GM23338 (cell line): ENCODE data around the gene C16orf87. TPM values are rescaled to one million over a fixed set of nuclear protein-coding genes. Genes with fewer than 3 reads are reported as not detected.

Experiments
- ATAC-seq: fragments of 200-7000 bp; cut with Tn5 transposase; 3 replicates; pipeline ENCODE4 v1.9.1; 2020
- DNase-seq: peaks from one replicate; pipeline ENCODE4 v3.0.0-alpha.2; 2015; ENCODE audit warnings: low spot score
- H2AFZ ChIP-seq: fragments of 200-600 bp; sonication (generic); 2 replicates; pipeline ENCODE4 v1.8.0; 2016; ENCODE audit warnings: antibody characterized with exemption, mild to moderate bottlenecking, moderate library complexity
- H3F3A ChIP-seq: fragments of 200-600 bp; sonication (generic); replicated peaks from 2 replicates; pipeline ENCODE4 v1.8.0; 2017; ENCODE audit warnings: antibody characterized with exemption, mixed run types, low read depth
- H3K27ac ChIP-seq: fragments of 200-600 bp; sonication (generic); 2 replicates; pipeline ENCODE4 v1.6.1; 2016; ENCODE audit warnings: low read depth
- H3K27me3 ChIP-seq: fragments of 200-600 bp; sonication (generic); 2 replicates; pipeline ENCODE4 v1.8.0; 2016; ENCODE audit warnings: mild to moderate bottlenecking, mixed run types, moderate library complexity; ENCODE audit not compliant: insufficient read depth
- H3K36me3 ChIP-seq: fragments of 200-600 bp; sonication (generic); 2 replicates; pipeline ENCODE4 v1.8.0; 2016; ENCODE audit warnings: mild to moderate bottlenecking; ENCODE audit not compliant: insufficient read depth
- H3K4me1 ChIP-seq: fragments of 200-600 bp; sonication (generic); 2 replicates; pipeline ENCODE4 v1.8.0; 2016; ENCODE audit warnings: mild to moderate bottlenecking, moderate library complexity; ENCODE audit not compliant: insufficient read depth
- H3K4me2 ChIP-seq: fragments of 200-600 bp; sonication (generic); 2 replicates; pipeline ENCODE4 v1.7.1; 2017; ENCODE audit warnings: mixed run types
- H3K4me3 ChIP-seq: fragments of 200-600 bp; sonication (generic); 2 replicates; pipeline ENCODE4 v1.6.1; 2016; ENCODE audit warnings: mixed run types
- H3K79me2 ChIP-seq: fragments of 200-600 bp; sonication (generic); replicated peaks from 2 replicates; pipeline ENCODE4 v1.8.0; 2017; ENCODE audit warnings: mild to moderate bottlenecking; ENCODE audit not compliant: insufficient read depth
- H3K9me2 ChIP-seq: fragments of 200-600 bp; sonication (generic); 2 replicates; pipeline ENCODE4 v1.8.0; 2017; ENCODE audit not compliant: insufficient read depth
- H4K20me1 ChIP-seq: fragments of 200-600 bp; sonication (generic); replicated peaks from 2 replicates; pipeline ENCODE4 v1.8.0; 2017; ENCODE audit warnings: mild to moderate bottlenecking; ENCODE audit not compliant: insufficient read depth
- H3K27ac Mint-ChIP-seq: 2 replicates; pipeline ENCODE4 v1.8.0; 2020; ENCODE audit warnings: inconsistent platforms, mild to moderate bottlenecking, moderate library complexity, mixed read lengths
- H3K27me3 Mint-ChIP-seq: 3 replicates; pipeline ENCODE4 v1.8.0; 2022; ENCODE audit warnings: low read depth, mild to moderate bottlenecking, moderate library complexity, mixed read lengths, inconsistent platforms; ENCODE audit not compliant: insufficient read depth, poor library complexity
- H3K36me3 Mint-ChIP-seq: 3 replicates; pipeline ENCODE4 v1.8.0; 2021; ENCODE audit warnings: low read depth, mild to moderate bottlenecking, inconsistent platforms, moderate library complexity, mixed read lengths
- H3K4me1 Mint-ChIP-seq: 3 replicates; pipeline ENCODE4 v1.8.0; 2020; ENCODE audit warnings: mild to moderate bottlenecking, inconsistent platforms, mixed read lengths
- H3K4me3 Mint-ChIP-seq: 3 replicates; pipeline ENCODE4 v1.8.0; 2021; ENCODE audit warnings: moderate library complexity, mild to moderate bottlenecking, inconsistent platforms, mixed read lengths
- H3K9me3 Mint-ChIP-seq: 3 replicates; pipeline ENCODE4 v1.8.0; 2020; ENCODE audit warnings: moderate library complexity, mild to moderate bottlenecking, inconsistent platforms, mixed read lengths
- CREB1 ChIP-seq: fragments of 250-450 bp; sonication (Bioruptor Pico); IDR thresholded peaks from 2 replicates; pipeline ENCODE4 v1.5.0; 2020; ENCODE audit warnings: low read depth, mild to moderate bottlenecking, moderate library complexity
- EZH2 ChIP-seq: fragments of 200-600 bp; sonication (generic); IDR thresholded peaks from one replicate; pipeline ENCODE4 v1.8.0; 2017; ENCODE audit warnings: antibody characterized with exemption, mild to moderate bottlenecking, low read depth; ENCODE audit not compliant: unreplicated experiment
- EZH2phosphoT487 ChIP-seq: fragments of 200-600 bp; sonication (generic); IDR thresholded peaks from one replicate; pipeline ENCODE4 v1.8.1; 2018; ENCODE audit warnings: antibody characterized with exemption; ENCODE audit not compliant: unreplicated experiment
- NANOG ChIP-seq: IDR thresholded peaks from 2 replicates; pipeline ENCODE4 v1.6.1; 2016; ENCODE audit warnings: antibody characterized with exemption, borderline replicate concordance
- POLR2AphosphoS5 ChIP-seq: IDR thresholded peaks from 2 replicates; pipeline ENCODE4 v1.6.1; 2016; ENCODE audit warnings: antibody characterized with exemption, low read depth
- ZNF114 ChIP-seq: fragments of 250-450 bp; sonication (Bioruptor Pico); IDR thresholded peaks from 2 replicates; pipeline ENCODE4 v1.5.0; 2020; ENCODE audit warnings: mild to moderate bottlenecking, moderate library complexity
- ZNF331 ChIP-seq: fragments of 250-450 bp; sonication (Bioruptor Pico); IDR thresholded peaks from 2 replicates; pipeline ENCODE4 v1.5.0; 2020; ENCODE audit warnings: low read depth, mild to moderate bottlenecking, moderate library complexity
- polyA plus RNA-seq: library from polyadenylated mRNA; unstranded; fragments of >200 nt; fragmentation: Nextera tagmentation; extraction: Ambion mirVana; gene quantifications from 2 replicates; pipeline ENCODE4 v1.2.1, GENCODE V29; 2016
- total RNA-seq: library from RNA; depleted of rRNA; stranded (reverse); fragments of >200 nt; shearing (Covaris generic); gene quantifications from 2 replicates; pipeline ENCODE4 v1.2.3, GENCODE V29; 2014
- TF ChIP-seq, protein P1 (sequence below): IDR thresholded peaks from 2 replicates; pipeline ENCODE4 v1.6.1; 2016; ENCODE audit warnings: antibody characterized with exemption
- TF ChIP-seq, protein P2 (sequence below), 2 experiments: fragments of 200-600 bp in 1 of 2; sonication (generic) in 1 of 2; conservative IDR thresholded peaks; 2 replicates each; pipeline versions ENCODE4 v1.5.1 to v1.6.1; 2016 to 2017; ENCODE audit warnings: antibody characterized with exemption in 2 of 2, low read depth in 2 of 2, mild to moderate bottlenecking in 2 of 2, moderate library complexity in 1 of 2
- TF ChIP-seq, protein P3 (sequence below): IDR thresholded peaks from one replicate; pipeline ENCODE4 v1.6.1; 2018; ENCODE audit warnings: antibody characterized with exemption; ENCODE audit not compliant: unreplicated experiment

The C16orf87 gene
- total and polyA plus RNA-seq, 2 experiments from 2014 or later: 23.4 to 46.0 TPM

DNA sequence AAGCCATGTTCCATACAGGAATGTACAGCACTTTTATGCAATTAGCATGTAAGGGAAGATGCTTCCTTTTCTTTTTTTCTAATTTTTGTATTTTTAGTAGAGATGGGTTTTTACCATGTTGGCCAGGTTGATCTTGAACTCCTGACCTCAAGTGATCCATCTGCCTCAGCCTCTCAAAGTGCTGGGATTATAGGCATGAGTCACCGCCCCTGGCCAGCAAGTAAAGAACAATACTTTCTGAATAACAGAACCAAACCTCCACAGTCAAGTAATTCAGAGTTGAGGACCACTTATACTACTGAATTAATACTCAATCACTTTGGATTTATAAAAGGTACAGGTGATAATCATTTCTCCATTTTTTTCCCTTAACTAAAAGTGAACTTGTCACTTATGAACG, 13.0 kb downstream of the C16orf87 start:
- Mint-ChIP-seq H3K9me3 (no peaks in the 10 kb centered on the region), H3K4me1 (no peaks in the 10 kb centered on the region; the same call in 1 of the 3 replicates), H3K36me3 (peaks cover 12% of the 10 kb centered on the region; the same call in 2 of the 3 replicates), H3K4me3 (no peak overlapping the region), H3K27ac (no peak overlapping the region), H3K27me3 (no peaks in the 10 kb centered on the region)
- Histone ChIP-seq H3K4me2 (no peak overlapping the region), H3F3A (no peaks in the 10 kb centered on the region), H3K79me2 (peaks cover 100% of the 10 kb centered on the region), H3K27ac (no peak overlapping the region), H3K9me2 (no peaks in the 10 kb centered on the region; the same call in 1 of the 2 replicates), H3K4me1 (peaks cover 12% of the 10 kb centered on the region; the same call in 1 of the 2 replicates), H3K36me3 (no peaks in the 10 kb centered on the region), H3K4me3 (no peak overlapping the region), H4K20me1 (peaks cover 7% of the 10 kb centered on the region), H3K27me3 (no peaks in the 10 kb centered on the region), H2AFZ (no peak overlapping the region)
- peak; percentile 18 for DNase-seq
- TF ChIP-seq, protein P1, sequence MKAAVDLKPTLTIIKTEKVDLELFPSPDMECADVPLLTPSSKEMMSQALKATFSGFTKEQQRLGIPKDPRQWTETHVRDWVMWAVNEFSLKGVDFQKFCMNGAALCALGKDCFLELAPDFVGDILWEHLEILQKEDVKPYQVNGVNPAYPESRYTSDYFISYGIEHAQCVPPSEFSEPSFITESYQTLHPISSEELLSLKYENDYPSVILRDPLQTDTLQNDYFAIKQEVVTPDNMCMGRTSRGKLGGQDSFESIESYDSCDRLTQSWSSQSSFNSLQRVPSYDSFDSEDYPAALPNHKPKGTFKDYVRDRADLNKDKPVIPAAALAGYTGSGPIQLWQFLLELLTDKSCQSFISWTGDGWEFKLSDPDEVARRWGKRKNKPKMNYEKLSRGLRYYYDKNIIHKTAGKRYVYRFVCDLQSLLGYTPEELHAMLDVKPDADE: no peak
- no peak for TF ChIP-seq ZNF114
- TF ChIP-seq, protein P2, sequence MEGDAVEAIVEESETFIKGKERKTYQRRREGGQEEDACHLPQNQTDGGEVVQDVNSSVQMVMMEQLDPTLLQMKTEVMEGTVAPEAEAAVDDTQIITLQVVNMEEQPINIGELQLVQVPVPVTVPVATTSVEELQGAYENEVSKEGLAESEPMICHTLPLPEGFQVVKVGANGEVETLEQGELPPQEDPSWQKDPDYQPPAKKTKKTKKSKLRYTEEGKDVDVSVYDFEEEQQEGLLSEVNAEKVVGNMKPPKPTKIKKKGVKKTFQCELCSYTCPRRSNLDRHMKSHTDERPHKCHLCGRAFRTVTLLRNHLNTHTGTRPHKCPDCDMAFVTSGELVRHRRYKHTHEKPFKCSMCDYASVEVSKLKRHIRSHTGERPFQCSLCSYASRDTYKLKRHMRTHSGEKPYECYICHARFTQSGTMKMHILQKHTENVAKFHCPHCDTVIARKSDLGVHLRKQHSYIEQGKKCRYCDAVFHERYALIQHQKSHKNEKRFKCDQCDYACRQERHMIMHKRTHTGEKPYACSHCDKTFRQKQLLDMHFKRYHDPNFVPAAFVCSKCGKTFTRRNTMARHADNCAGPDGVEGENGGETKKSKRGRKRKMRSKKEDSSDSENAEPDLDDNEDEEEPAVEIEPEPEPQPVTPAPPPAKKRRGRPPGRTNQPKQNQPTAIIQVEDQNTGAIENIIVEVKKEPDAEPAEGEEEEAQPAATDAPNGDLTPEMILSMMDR (conservative IDR thresholded peaks at IDR 0.05; ENCODE audit: low read depth in 2 of 2): no peak
- TF ChIP-seq POLR2AphosphoS5: no peak
- no peak for TF ChIP-seq ZNF331 (CRISPR knock-in tag)
- TF ChIP-seq CREB1 (CRISPR knock-in tag): no peak
- no peak for TF ChIP-seq EZH2phosphoT487
- no peak for TF ChIP-seq NANOG
- TF ChIP-seq, protein P3, sequence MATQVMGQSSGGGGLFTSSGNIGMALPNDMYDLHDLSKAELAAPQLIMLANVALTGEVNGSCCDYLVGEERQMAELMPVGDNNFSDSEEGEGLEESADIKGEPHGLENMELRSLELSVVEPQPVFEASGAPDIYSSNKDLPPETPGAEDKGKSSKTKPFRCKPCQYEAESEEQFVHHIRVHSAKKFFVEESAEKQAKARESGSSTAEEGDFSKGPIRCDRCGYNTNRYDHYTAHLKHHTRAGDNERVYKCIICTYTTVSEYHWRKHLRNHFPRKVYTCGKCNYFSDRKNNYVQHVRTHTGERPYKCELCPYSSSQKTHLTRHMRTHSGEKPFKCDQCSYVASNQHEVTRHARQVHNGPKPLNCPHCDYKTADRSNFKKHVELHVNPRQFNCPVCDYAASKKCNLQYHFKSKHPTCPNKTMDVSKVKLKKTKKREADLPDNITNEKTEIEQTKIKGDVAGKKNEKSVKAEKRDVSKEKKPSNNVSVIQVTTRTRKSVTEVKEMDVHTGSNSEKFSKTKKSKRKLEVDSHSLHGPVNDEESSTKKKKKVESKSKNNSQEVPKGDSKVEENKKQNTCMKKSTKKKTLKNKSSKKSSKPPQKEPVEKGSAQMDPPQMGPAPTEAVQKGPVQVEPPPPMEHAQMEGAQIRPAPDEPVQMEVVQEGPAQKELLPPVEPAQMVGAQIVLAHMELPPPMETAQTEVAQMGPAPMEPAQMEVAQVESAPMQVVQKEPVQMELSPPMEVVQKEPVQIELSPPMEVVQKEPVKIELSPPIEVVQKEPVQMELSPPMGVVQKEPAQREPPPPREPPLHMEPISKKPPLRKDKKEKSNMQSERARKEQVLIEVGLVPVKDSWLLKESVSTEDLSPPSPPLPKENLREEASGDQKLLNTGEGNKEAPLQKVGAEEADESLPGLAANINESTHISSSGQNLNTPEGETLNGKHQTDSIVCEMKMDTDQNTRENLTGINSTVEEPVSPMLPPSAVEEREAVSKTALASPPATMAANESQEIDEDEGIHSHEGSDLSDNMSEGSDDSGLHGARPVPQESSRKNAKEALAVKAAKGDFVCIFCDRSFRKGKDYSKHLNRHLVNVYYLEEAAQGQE: no peak
- no peak for ATAC-seq

DNA sequence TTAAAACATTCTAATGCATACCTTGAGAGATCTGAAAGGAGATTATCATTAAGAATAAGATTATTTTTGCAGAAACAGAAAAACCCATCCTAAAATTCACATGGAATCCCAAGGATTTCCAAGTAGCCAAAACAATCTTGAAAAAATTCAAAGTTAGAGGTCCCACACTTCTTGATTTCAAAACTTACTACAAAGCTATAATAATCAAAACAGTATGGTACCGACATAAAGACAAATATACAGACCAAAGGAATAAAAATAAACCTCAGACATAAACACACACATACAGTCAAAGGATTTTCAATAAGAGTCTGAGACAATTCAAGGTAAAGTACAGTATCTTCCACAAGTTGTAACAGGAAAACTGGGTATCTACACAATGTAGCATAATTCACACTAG, 16.2 kb downstream of the C16orf87 start:
- Mint-ChIP-seq H3K27ac (no peak overlapping the region), H3K27me3 (no peaks in the 10 kb centered on the region), H3K9me3 (no peaks in the 10 kb centered on the region), H3K4me3 (no peak overlapping the region), H3K36me3 (peaks cover 12% of the 10 kb centered on the region; the same call in 2 of the 3 replicates), H3K4me1 (no peaks in the 10 kb centered on the region; the same call in 1 of the 3 replicates)
- ATAC-seq (no peak), DNase-seq (no peak)
- H3K79me2 ChIP-seq: peaks cover 100% of the 10 kb centered on the region
- peaks cover 7% of the 10 kb centered on the region; the same call in 1 of the 2 replicates for H3K4me1 ChIP-seq
- no peaks in the 10 kb centered on the region for H3K27me3 ChIP-seq
- no peak overlapping the region for H3K4me2 ChIP-seq
- H3F3A ChIP-seq: no peaks in the 10 kb centered on the region
- H3K36me3 ChIP-seq: no peaks in the 10 kb centered on the region
- no peak overlapping the region for H2AFZ ChIP-seq
- H4K20me1 ChIP-seq: peaks cover 4% of the 10 kb centered on the region
- no peaks in the 10 kb centered on the region; the same call in 1 of the 2 replicates for H3K9me2 ChIP-seq
- H3K27ac ChIP-seq: no peak overlapping the region
- H3K4me3 ChIP-seq: no peak overlapping the region
- TF ChIP-seq CREB1 (CRISPR knock-in tag): no peak
- no peak for TF ChIP-seq EZH2phosphoT487
- TF ChIP-seq ZNF331 (CRISPR knock-in tag): no peak
- no peak for TF ChIP-seq ZNF114
- TF ChIP-seq, protein P2 (conservative IDR thresholded peaks at IDR 0.05; ENCODE audit: low read depth in 2 of 2): no peak
- TF ChIP-seq EZH2: no peak
